Lung microvascular endothelial cell (primary cell): Measurements from ENCODE around the gene U2AF2. TPM values are rescaled to one million over a fixed set of nuclear protein-coding genes. Genes with fewer than 3 reads are reported as not detected.

Source experiments
- DNase-seq, 2 donors: peaks; one replicate each; pipeline versions ENCODE4 v3.0.0 to v3.0.0-alpha.2; 2010; ENCODE audit warnings: low read depth in 2 of 2
- total RNA-seq: library from RNA; depleted of rRNA; stranded (reverse); fragments of >200 nt; gene quantifications from 2 replicates; pipeline ENCODE4 v1.2.1, GENCODE V29; 2014

Gene U2AF2
- total RNA-seq: 61.9 and 62.9 TPM in 2 replicates

GRCh38 chr19:55654868-55655647, at the start of gene U2AF2:
Gene U2AF2, plus strand, starts transcription at chr19:55655035. Its CDS starts 70 bp downstream, at chr19:55655105.
- peak; percentile 94 to 97 for DNase-seq

GRCh38 chr19:55605207-55605636, 49.6 kb upstream of the U2AF2 start:
- peak; percentile 97 to 98 for DNase-seq

- DNase-seq: peak; percentile 81 to 89
These were observed 49.0 kb upstream of the U2AF2 start, which contains the start of gene ZNF865 for GRCh38 chr19:55605637-55606470. Gene ZNF865, plus strand, starts transcription at chr19:55605647. Its CDS starts 7,972 bp downstream, at chr19:55613619.

- no peak for DNase-seq
These were observed 48.4 kb upstream of the U2AF2 start for GRCh38 chr19:55606471-55606787.

- DNase-seq: no peak
These were observed 48.0 kb upstream of the U2AF2 start for GRCh38 chr19:55606817-55607216.

GRCh38 chr19:55609326-55609725, 45.5 kb upstream of the U2AF2 start:
- DNase-seq: no peak

- no peak for DNase-seq
These were observed 43.4 kb upstream of the U2AF2 start for GRCh38 chr19:55611300-55611982.

GRCh38 chr19:55611983-55612645, 42.7 kb upstream of the U2AF2 start:
- no peak for DNase-seq

GRCh38 chr19:55613396-55613795, 41.4 kb upstream of the U2AF2 start:
- DNase-seq: no peak

GRCh38 chr19:55613930-55614710, 40.7 kb upstream of the U2AF2 start:
- DNase-seq: no peak

GRCh38 chr19:55614711-55615542, 39.9 kb upstream of the U2AF2 start:
- no peak for DNase-seq

- DNase-seq: no peak
These were observed 39.1 kb upstream of the U2AF2 start for GRCh38 chr19:55615543-55616394.

GRCh38 chr19:55616395-55616875, 38.4 kb upstream of the U2AF2 start:
- DNase-seq: no peak

- peak; percentile 42 to 65 for DNase-seq
These were observed 37.4 kb upstream of the U2AF2 start for GRCh38 chr19:55617426-55617825.

- no peak for DNase-seq
These were observed 36.4 kb upstream of the U2AF2 start for GRCh38 chr19:55618426-55618825.

GRCh38 chr19:55619286-55619685, 35.5 kb upstream of the U2AF2 start:
- DNase-seq: no peak

GRCh38 chr19:55620410-55621204, 34.2 kb upstream of the U2AF2 start:
- DNase-seq: no peak

GRCh38 chr19:55621205-55621672, 33.6 kb upstream of the U2AF2 start:
- DNase-seq: no peak
